Activated CD4-positive, alpha-beta T cell treated with anti-CD3 and anti-CD28 coated beads, Interleukin-2, amount 50 U/mL, for 24 hours (primary cell): ENCODE data around the gene NPC1L1.

Experiments used
- DNase-seq, 2 donors: peaks; one replicate each; pipeline ENCODE4 v3.0.0-alpha.2; 2020; ENCODE audit warnings: low read depth in 1 of 2, low spot score in 1 of 2

Gene NPC1L1

DNA sequence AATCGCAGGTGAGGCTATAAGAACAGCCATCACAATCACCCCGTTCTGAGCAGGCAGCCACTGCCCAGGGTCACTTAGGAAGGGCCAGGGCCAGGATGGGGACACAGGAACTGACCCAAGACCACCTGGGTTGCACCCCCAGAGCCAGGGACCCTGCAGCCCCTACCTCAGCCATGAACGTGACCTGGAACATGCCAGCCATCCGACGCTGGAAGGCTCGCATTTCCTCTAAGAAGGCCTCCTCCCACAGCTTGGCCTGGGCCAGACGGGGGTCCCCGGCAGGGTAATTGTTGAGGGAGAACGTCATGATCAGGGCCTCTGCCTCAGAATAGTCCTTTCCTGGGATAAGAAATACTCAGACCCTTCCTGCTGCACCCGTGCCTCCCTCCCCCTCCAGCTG is 5.0 kb downstream of the NPC1L1 start:
- DNase-seq, result no peak

DNA sequence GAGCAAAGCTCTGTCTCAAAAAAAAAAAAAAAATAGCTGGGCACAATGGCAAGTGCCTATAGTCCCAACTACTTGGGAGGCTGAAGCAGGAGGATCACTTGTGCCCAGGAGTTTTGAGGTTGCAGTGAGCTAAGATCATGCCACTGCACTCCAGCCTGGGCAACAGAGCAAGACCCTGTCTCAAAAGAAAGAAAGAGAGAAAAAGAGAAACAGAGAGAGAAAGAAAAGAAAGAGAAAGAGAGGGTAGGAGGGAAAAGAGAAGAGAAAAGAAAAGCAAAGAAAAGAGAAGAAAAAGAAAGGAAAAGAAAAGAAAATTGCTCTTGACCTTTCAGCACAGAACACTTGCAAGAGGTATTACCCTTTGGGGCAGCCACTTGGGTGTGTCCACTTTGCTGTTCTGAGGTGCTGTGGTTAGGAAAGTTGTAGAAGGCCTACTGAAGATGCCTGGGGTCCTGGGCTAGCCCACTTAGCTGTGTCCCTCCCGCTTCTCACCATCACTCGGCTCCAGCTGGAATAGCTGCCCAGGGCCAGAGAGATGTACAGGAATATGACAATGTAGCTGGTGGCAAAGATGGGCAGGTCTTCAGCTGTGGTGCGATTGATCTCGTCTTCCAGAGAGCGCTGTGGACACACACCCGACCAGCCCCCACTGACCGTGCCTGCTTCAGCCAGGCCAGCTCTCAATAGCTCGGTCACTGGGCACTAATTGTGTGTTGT is 5.6 kb downstream of the NPC1L1 start:
- no peak for DNase-seq

DNA sequence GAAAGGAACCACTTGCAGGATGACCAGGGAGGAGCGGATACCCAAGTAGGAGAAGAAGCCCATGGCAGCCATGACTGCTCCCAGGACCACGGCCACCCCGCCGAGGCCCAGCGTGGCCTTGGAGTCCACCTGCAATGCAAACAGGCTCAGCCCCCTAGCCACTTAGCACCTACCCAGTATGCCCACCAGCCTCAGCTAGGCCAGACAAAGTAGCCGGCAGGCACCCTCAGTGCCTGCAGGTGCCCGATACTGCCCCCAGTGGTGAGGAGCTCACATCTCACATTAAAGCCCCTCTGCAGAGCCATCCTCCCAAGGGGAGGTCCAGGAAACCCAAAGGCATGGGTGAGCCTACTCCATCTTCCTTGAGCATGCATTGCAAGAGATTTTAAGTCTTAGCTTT is 6.6 kb downstream of the NPC1L1 start:
- DNase-seq, result peak in 1 of 2 donors; percentile 23

DNA sequence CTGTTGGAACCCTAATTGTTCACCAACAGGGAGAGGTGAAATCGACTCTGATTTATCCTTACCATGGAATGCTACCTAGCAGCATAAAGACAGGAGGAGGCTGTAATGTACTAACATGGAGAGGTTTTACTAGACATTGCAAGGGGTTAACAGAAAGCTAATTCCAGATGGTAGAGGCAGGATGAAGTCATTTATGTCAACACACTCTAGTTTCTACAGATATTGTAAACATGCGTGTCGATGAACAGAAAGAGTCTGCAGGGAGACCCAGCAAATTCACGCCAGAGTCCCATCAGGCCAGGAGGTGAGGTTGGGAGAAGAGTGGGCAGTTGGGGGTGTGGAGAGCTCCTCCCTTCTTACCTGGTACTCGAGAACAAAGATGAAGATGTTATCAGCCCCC is 7.0 kb downstream of the NPC1L1 start:
- no peak for DNase-seq

DNA sequence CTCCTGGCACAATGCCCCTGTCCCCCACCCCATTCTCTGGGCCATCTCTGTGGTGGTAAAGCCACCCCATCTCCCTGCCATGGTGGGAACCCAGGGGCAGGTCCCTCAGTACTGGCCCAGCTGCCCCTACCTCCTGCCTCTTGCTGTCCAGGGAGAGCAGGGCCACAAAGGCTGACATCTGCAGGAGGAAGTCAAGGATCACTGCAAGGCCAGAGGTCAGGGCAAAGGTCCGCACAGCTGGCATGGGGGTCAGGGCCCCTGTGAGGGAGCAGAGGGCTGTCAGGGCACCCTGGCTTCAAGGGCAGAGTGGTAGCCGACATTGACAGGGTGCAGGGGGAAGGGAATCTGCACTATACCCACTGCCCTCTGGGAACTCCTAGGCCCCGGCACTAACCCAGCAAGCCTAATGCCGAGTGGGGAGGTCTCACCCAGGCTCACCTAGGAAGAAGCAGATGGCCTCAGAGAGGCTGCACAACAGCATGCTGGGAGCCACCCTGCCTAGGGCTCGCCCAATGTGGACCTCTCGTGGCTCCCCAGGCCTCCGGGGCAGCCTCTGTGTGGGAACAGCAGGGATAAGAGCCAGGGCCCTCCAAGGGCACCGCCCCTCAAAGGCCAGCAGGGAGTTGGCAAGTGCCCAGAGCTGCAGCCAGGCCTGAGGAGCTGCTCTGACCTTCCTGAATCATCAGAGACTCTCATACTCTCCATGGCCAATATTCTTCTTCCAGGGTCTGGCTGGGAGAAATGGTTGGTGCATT is 7.7 kb downstream of the NPC1L1 start:
- DNase-seq, result no peak

DNA sequence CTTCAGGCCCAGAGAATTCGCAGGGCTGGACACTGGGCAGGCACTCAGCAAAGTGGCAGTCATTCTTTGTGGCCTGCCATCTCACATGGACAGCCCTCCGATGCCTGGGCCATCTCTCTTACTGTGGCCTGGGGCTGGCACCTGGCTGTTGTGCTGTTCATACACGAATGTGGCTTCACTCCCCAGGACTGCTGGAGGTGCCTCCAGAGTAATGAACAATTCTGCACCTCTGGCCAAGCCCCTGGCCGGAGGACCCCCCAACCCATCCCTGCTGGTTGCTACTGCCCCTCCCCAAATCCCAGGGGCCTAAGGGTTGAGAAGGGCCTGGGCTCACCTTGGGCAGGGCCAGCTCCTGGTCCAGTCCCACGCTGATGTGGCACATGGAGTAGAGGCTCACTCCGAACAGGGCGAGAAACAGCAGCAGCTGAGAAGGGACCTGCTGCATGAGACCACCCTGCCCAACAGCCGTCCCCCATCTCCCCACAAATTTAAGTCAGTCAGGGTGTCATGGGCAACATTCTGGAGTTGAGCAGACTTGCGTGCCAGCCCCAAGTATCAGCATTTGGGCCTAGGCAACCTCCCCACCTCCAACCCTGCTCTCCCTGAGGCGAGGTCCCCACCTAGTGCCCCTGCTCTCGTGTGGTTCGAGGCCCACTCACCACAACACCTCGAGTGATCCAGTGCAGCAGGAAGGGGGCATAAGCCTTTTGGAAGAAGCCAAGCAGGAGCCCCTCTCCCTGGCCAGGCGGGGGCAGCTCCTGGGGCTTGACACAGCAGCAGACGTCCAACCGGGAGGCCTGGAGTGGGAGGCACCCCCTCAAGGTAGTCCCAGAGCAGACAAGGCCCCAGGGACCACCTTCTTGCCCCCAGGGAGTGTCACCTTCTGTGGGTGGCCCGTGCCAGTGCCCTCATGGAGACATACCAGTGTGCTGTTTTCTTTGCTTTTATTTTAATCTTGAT is 9.4 kb downstream of the NPC1L1 start:
- DNase-seq, result no peak

DNA sequence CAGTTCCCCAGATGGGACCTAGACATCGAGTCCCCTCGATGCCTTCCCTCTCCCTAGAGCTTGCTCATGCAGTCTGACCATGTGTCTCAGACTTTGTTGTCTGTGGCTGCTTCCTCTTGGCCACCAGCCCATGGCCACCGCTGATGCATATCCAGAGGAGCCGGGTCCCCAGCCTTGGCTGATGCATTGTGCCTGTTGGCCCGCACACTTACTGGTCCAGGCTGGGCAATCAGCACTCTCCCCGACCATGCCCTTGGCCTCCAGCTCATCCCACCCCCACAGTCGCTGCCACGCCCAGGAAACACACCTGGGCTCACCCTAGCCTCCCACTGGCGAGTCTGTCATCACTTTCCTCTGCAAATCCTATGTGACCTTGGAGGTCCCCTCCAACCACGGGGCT is 10.1 kb downstream of the NPC1L1 start:
- DNase-seq, result no peak

DNA sequence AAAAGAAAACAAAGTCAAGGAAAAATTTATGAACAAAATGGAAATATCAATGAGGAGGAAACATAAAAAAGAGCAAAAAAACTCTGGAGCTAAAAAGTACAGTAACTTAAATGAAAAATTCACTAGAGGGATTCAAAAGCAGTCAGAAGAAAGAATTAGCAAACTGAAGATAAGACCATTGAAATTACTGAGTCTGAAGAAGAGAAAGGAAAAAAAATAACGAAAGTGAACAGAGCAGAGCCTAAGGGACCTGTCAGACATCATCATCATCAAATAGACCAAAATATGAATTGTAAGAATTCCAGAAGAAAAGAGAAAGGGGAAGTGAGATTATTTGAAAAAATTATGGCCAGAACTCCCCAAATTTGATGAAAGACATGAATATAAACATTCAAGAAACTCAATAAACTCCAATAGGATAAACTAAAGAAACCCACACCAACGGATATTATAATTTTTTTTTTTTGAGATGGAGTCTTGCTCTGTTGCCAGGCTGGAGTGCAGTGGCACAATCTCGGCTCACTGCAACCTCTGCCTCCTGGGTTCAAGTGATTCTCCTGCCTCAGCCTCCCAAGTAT is 16.2 kb downstream of the NPC1L1 start:
- DNase-seq, result no peak

DNA sequence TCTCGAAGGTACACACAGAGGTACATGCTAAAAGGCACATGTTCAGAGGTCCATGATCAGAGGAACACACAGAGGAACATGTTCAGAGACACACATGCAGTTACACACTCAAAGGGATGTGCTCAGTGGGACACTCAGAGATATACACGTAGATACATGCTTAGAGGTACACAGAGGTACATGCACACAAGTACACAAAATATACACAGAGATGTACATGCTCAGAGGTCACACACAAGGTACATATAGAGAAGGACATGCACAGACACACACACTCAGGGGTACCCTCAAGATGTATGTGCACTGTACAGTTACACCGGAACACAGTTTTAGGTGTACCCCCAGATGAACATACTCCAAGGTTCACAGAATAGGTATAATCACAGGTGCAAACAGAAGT is 18.8 kb downstream of the NPC1L1 start:
- no peak for DNase-seq

DNA sequence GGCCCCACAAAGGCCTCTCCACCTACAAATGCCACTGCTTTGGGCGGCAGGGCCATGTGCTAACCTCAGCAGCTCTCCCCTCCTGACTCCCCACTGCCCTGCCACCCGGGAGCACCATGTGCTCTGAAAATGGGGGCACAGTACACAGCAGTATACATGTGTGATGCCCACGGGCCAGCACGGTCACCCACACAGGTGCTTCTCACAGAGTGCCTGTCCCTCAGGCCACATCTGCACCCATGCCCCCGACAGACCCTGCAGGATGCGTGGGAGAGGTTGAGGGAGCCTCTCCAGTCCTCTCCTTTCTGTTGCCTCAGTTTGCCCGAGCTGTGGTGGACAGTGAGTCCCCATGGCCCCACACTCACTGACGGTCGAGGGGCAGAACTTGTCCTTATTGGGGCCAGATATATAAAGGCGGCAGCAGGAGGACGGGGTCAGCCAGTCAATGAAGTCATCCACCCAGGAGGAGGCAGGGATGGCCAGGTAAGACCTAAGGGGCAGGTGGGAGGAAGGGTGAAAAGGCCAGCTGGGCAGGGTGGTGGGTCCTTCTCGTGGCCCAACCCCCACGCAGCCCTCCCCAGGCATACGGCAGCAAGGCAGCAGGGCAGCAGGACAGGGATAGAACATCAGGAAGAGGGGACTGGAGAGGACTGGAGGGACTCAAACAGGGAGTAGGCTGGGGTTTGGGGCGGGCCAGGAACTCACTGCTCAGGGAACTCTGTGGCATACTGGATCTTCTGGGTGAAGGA is 19.6 kb downstream of the NPC1L1 start:
- no peak for DNase-seq

DNA sequence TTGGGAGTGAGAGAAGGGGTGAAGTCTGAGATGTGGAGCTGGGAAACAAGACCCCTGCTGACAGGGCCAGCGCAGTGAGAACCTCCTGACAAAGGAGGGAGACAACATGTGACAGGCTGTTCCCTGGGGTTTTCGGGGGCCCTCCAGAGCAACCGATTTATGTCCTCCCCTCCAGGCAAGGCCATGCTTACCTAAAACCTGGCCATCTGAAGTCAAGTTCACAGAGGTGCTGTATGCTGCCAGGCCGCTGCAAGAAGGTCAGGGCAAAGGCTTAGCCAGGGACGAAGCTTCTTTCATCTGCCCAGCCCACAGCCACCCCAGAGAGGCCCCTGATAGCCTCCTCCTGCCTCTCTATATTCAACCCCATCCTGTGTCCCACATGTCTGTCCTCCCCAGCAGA is 20.6 kb downstream of the NPC1L1 start:
- DNase-seq, result no peak

DNA sequence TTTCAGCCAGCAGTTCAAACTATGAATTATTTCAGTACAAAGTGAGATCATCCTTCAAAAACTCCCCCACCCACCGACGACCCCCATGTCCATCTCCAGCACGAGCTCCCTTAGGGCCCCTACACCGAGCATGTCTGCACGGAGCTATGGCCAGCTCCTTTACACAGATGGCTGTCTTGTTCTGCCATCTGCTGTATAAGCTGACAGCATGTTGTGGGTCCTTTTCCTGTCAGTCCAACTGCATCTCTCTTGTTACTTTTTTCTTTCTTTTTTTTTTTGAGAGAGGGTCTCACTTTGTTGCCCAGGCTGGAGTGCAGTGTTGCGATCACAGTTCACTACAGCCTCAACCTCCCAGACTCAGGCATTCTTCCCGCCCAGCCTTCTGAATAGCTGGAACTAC is 21.6 kb downstream of the NPC1L1 start:
- DNase-seq, result no peak

DNA sequence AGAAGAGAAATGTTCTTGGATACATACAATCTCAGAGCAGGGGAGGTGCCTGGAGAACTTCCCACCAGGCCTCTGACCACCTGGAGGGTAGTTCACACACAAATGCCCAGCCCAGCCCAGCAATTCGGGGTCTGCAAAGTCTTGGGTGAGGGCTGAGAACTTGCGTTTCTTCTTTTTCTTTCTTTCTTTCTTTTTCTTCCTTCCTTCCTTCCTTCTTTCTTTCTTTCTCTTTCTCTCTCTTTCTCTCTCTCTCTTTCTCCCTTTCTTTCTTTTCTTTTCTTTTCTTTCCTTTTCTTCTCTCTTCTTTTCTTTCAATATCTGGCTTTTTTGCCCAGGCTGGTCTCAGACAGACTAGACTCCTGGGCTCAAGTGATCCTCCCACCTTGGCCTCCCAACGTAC is 22.4 kb downstream of the NPC1L1 start:
- DNase-seq, result no peak

DNA sequence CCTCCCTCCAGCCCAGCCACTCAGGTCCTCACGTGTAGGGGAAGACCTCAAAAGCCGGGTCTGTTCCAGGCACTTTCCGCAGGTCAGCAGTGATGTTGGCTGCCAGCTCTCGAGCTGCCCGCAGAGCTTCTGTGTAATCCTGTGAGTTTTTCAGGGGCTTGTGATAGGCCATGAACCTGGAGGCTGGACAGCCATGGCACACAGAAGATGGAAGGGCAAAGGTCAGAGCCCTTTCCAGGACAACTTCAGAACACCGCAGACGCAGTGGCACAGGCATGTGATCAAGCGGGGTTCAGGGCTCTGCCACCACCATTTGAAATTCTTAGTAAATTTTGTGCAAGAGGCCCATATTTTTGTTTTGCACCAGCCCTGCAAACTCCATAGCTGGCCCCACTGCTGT is 24.0 kb downstream of the NPC1L1 start:
- no peak for DNase-seq

DNA sequence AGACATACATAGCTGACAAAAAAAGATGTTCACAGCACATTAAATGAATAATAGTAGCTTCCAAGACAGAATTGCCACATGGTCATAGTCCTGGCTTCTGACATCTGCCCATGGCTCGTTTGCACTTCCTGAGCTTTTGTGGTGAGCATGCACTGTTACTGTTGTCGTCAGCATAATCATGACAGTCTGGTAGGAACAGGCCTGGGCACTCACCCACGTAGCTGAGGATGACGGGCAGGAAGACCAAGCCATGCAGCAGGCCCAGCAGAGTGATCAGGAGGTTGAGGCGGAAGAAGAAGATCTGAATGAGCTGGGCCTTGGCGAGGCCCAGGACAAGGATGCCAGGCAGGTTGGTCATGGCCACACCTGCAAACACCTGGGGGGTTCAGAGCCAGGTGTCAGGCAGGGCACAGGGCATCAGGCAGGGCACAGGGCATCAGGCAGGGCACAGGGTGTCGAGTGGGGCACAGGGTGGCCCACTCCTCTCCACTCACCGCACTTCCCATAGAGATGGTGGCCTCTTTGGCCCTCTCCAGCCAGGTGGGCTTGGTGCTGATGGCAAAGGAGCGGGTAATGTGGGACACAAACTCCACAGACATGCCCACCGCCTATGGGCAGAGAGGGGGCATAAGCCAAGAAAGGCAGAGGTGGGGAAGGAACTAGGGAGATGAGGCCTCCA is 25.4 kb downstream of the NPC1L1 start:
- no peak for DNase-seq

DNA sequence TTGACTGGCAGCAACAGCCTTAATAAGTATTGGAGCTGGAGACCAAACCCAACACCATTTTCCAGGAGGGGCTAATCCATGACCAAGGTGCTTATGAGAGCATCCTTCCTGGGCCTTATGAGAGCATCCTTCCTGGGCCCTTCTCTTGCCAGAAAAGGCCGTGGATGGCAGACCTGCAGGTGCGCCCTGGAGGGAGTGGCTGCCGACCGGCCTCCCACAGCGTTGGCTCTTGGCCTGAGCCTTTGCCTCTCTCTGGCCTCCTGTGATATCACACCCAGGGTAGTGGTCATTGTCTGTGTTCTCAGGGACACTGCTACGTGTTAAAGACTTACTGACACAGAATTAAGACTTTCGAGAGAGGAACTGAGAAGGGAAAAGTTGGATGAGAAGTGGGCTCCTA is 28.4 kb downstream of the NPC1L1 start:
- DNase-seq, result no peak

DNA sequence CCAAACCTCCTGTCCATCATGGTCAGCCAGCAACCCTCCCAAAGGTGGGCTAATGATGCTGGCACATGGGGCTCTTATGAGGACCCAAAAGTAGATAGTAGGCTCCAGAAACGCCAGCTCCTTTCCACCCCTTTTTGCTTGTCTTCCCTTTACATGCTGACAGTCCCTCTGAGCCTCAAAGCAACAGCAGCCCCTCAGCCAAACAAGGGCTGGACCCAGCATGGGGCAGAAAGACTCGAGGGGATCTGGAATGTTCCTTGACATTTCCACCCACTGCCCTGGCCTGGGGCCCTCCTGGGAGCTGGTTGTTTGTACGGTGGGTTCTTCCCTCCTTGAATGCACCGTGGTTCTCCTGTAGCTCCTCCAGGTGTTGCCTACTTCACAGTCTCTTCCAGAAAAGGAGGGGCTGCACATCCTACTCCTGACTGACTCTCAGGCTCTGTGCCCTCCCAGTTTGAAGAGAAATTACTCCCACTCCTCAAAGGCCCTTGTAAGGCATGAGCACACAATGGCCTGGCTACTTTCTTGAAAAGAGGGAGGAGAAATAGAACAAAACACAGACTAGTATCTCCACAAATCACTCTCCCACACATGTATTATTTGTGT is 29.2 kb downstream of the NPC1L1 start:
- no peak for DNase-seq

DNA sequence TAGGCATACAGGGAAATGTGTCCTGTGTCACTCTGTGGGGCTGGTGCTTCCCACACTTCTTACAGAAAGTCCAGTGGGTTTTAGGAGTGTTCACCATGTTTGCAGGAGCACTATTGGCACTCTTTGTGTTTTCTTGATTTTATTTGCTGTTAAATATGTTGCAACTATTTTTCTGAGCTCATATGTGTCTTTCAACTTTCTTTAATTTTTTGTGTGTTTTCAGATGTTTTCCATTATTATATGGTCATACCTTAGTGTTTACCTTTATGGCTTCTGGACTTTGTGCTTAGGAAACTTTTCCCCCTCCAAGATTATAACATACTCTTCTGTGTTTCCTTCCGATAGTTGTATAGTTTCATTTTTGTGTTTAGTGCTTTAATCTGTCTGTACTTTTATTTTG is 29.9 kb downstream of the NPC1L1 start:
- no peak for DNase-seq

DNA sequence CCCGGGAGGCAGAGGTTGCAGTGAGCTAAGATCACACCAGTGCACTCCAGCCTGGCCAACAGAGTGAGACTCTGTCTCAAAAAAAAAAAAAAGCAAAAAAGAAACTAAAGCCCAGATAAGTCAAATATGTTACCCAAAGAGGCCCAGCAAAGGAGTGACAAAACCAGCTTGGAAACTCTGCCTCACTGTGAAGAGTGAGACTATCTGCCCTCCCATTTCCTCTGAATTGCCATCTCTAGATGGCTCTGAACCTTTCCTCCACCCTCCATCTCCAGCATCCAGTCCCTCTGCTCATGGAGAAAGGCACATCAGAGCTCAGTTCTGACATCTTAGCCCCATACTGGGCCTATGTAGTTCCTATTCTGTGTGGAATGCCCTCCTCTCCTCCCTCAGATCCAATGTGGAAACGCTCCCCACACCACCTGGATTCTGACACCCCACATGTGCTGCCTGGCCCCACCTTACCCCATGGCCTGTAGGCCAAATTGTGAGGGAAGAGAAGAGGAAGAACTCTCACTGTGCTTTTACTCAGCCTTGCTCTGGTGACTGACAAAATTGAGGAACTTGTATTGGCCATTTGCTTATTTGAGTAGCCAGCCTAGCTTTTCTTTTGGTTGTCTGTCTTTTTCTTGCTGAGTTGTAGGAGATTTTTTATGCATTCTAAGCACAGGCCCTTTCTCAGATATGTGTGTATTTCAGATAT is 32.7 kb downstream of the NPC1L1 start:
- no peak for DNase-seq
